GM12892 (cell line): Measurements from ENCODE around the gene AP3B2.

ENCODE experiments used
- POLR2A ChIP-seq: IDR thresholded peaks from 2 replicates; pipeline ENCODE4 v1.6.1; 2011; ENCODE audit warnings: low read depth, low read length, control low read depth
- POLR2AphosphoS5 ChIP-seq: IDR thresholded peaks from 2 replicates; pipeline ENCODE4 v1.6.1; 2011; ENCODE audit warnings: low read depth, low read length, control low read depth
- TAF1 ChIP-seq: IDR thresholded peaks from 2 replicates; pipeline ENCODE4 v1.6.1; 2011; ENCODE audit warnings: low read depth, mild to moderate bottlenecking, control low read depth, low read length, borderline replicate concordance

GRCh38 chr15:82709081-82709420, 624 bp downstream of the AP3B2 start:
- TF ChIP-seq POLR2A = no peak
- no peak for TF ChIP-seq TAF1
- no peak for TF ChIP-seq POLR2AphosphoS5
